NCI-H82 treated with DMSO at 0.1 percent for 48 hours (cell line): Measurements from ENCODE around the gene RSRC1.
A peak's percentile ranks its signal among the peaks of the same experiment; 100 is the strongest.
"Not testable (repeated sequence)": the region's sequence is repeated elsewhere in the genome, so short reads cannot be mapped to it uniquely, and the experiment has no call there.

Source experiments
- DNase-seq: peaks from one replicate; lab custom pipeline; 2025; ENCODE audit not compliant: unreplicated experiment; lab: John Stamatoyannopoulos, UW

The RSRC1 gene

DNA sequence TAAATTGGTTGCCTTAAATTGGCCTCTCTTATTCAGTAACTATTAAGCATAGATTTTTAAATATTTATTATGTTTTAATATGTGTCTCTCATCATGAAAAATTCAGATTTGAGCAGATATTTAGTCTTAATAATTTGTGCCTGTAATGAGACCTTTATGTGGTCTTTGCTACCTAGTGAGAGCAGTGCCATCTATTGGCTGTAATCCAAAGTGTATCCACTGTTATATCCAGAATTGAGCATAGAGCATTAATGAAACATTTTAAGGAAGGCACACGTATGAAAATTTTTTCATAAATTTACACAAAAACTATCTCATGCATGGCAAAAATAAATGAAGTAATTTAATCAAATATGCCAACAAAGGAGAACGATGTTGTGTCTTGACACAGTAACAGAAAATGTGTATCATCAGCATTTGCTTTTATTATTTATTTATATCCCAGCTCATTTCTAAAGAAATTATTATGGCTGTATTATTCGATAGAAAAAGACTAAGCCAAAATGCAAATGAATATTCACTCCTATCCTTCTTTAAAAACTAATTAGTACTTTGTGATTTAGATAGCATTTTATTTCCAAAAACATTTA is 203.5 kb downstream of the RSRC1 start:
- DNase-seq: peak; percentile 52

GRCh38 chr3:158314426-158315357 is 204.8 kb downstream of the RSRC1 start:
- DNase-seq: no peak

- not testable (repeated sequence) for DNase-seq
Measured at GRCh38 chr3:158329696-158330441, 220.0 kb downstream of the RSRC1 start.

DNA sequence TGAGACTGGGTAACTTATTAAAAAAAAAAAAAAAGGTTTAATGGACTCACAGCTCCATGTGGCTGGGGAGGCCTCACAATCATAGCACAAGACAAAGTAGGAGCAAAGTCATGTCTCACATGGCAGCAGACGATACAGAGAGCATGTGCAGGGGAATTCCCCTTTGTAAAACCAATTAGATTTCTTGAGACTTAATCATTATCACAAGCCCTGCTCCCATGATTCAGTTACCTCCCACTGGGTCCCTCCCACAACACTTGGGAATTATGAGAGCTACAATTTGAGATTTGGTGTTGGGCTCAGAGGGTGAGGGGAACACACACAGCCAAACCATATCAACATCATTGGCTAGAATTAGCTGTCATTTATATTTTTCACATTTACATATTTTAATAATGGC is 221.0 kb downstream of the RSRC1 start:
- DNase-seq: no peak

DNA sequence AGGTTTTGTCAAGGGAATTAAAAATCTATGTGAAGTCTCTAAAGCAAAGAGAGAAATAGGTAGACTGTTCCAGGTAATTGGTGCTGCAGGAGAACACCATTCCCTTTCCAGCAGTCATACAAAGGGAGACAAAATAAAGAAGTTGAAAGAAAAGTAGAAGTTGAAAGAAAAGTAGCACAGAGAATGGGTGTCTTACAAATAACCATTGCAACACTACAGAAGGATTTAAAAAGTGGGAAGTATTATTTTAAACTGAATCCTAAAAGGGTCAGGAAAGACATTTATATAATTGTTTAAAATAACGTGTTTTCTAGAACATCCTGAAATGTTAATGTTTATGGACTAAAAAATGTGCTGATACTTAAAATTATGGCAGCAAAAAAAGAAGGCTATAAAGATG is 223.8 kb downstream of the RSRC1 start:
- DNase-seq: no peak

DNA sequence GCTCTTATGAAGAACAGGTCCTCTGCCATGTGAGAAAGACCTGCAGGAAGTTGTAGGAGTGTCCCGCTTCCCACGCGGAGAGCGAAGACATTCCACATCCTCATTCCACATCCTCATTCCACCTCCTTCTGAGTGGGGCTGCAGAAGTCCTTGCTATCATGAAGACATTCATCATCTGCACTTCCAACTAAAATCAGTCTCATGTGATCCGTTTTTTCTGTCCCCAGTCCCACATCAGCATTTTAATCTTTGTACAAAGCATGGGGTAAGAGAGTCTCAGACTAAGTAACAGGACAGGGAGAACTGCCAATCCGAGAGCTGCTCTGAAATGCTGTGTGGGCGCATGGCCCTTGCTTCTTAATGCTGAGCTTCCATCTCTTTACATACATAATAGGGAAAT is 227.2 kb downstream of the RSRC1 start:
- DNase-seq: no peak

DNA sequence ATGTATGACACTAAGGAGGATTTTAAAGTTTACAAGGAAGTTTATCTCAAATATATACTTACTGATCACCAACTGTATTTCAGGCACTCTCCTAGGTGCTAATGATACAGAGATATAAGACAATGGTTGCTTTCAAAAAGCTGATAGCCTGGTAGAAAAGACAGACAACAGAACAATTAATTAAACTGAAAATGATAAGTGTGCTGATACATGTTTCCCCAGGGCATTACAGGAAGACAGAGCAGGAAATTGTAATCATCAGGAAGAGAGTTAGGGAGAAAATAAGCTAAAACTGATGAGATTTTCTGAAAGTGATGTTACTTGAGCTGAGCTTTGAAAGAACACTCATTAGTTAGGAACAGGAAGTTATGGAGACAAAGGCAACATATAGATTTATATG is 229.7 kb downstream of the RSRC1 start:
- DNase-seq: no peak

DNA sequence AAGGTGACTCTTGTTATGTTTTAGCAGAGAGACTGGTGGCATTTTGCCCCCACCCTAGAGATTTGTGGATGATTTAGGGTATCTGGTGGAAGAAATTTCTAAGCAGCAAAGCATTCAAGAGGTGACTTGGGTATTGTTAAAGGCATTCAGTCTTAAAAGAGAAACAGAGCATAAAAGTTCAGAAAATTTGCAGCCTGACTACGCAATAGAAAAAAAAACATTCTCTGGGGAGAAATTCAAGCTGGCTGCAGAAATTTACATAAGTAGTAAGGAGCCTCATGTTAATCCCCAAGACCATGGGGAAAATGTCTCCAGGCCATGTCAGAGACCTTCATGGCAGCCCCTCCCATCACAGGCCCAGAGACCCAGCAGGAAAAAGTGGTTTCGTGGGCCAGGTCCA is 231.1 kb downstream of the RSRC1 start:
- not testable (repeated sequence) for DNase-seq

DNA sequence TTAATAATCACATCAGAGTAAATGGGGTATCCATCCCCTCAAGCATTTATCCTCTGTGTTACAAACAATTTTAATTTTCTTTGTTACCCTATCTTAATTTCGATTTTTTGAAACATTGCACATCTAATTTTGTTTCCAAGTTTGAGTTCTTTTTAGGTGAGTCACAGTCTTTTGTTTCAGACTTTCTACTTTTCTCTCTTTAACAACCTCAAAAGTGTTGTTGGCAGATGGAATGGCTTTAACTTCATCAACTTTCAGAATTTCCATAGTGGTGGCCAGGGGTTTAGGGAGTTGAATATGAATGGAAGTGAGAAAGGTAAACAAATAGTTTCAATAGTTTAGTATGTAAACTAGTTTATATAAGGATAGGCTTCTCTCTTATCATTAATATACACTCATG is 238.1 kb downstream of the RSRC1 start:
- DNase-seq: no peak

- DNase-seq: no peak
Measured at GRCh38 chr3:158350971-158351370, 241.1 kb downstream of the RSRC1 start.

- DNase-seq: no peak
Measured at GRCh38 chr3:158352551-158352950, 242.7 kb downstream of the RSRC1 start.

DNA sequence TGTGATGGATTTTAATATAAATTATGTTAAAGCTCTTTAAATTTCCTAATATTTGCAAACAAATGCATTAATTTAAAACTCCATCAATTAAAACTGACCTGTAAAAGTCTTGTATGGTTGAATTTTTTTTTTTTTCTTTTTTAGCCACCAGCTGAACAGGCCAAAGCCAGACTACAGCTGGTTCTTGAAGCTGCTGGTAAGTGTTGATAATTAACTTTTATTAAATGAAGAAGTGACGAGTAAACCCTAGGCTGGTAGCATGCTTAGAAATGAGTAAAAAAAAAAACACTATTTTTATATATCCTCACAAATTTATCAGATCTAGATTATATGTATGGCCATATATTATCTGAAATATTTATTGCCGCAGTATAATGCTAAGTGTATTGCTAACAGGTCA is 244.8 kb downstream of the RSRC1 start:
- DNase-seq: no peak

- DNase-seq: no peak
Measured at GRCh38 chr3:158355623-158356588, 246.0 kb downstream of the RSRC1 start.

DNA sequence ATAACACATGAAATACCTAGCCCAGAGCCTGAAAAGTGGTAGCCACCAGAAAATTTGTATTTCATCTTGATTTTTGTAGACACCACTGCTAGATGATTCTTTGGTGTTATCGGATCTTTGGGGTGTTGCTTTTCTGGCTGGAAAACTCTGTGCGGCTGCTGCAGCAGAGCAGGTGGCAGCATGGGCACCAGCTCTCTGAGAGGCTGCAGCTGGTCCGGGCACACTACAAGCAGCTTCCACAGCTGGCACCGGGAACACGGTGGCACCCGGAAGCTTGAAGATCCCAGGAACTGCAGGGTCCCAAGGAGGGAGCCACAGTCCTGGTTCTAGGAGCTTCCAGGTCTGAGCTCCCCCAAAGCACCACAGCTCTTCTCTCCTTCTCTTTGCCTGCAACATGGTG is 249.4 kb downstream of the RSRC1 start:
- no peak for DNase-seq

GRCh38 chr3:158360756-158361448 is 251.0 kb downstream of the RSRC1 start:
- DNase-seq: no peak

DNA sequence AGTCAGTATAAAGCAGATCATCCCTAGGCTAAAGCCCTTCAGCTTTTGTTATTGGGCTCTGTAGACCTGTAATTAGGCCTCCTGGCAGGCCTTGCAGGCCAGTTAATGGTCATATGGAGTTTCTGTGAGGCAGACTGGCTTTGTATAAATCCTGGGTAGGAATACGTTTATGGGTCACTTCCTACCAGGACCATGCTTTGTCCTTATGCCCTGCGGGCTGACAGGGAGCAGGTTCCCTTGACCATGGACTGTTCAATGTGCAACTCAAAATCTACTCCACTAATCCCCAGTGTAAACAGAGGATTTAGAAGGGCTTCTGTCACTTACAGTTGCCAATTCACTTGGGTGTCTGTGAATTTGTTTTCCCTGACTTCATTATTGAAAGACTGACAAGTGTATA is 258.4 kb downstream of the RSRC1 start:
- peak; percentile 93 for DNase-seq

- DNase-seq: no peak
Measured at GRCh38 chr3:158369279-158369678, 259.4 kb downstream of the RSRC1 start.

DNA sequence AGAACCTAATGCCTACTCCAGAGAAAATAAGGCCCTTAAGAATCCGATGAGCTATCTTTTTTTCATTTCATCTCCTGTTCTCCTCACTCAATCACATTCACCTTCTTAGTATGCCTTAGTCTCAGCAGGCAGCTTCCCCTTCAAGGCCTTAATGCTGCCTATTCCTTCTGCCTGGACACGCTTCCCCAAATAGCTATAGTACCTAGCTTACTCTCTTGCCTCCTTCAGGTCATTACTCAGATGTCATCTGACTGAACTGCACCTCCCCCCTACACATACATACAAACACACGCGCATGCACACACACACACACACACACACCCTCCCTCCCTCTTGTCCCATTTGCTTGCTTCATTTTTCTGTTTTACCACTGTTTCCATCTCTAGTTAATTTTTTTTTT is 269.6 kb downstream of the RSRC1 start:
- DNase-seq: no peak

GRCh38 chr3:158381262-158381868 is 271.5 kb downstream of the RSRC1 start:
- no peak for DNase-seq

DNA sequence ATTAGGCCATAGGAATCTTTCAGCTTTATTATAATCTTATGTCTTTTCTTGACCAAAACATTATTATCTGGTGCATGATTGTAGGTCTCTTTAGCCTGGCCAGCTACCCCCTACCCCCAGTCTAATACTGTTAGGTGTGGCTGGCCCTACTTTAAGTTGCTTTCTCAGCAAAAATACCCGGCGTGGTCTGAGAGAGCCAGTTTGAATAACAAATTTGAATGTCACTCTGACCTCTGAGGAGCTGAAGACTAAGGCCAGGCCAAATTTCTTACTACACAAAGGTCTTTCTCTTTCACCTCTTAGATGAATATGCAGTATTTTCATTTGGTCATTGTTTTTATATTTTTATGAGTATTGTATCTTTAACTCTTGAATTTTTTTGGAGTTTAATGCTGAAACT is 272.6 kb downstream of the RSRC1 start:
- no peak for DNase-seq
